HG02870 (cell line): ENCODE data around the gene CYGB.

Experiments
- ATAC-seq: cut with Tn5 transposase; IDR thresholded peaks from one replicate; pipeline ENCODE4 v1.9.1; 2021; ENCODE audit warnings: mild to moderate bottlenecking, moderate library complexity; ENCODE audit not compliant: unreplicated experiment

Gene CYGB

GRCh38 chr17:76550712-76551615, 13.5 kb upstream of the CYGB start:
- ATAC-seq: no peak

- ATAC-seq: no peak
These were observed 12.0 kb upstream of the CYGB start for GRCh38 chr17:76549539-76549938.

GRCh38 chr17:76549215-76549518, 11.7 kb upstream of the CYGB start:
- ATAC-seq: no peak

- ATAC-seq: no peak
These were observed 11.1 kb upstream of the CYGB start for GRCh38 chr17:76548378-76549214.

- no peak for ATAC-seq
These were observed 10.2 kb upstream of the CYGB start for GRCh38 chr17:76547642-76548202.

GRCh38 chr17:76547183-76547641, 9.7 kb upstream of the CYGB start:
- no peak for ATAC-seq

- ATAC-seq: no peak
These were observed 9.2 kb upstream of the CYGB start for GRCh38 chr17:76546556-76547182.

GRCh38 chr17:76545918-76546555, 8.5 kb upstream of the CYGB start:
- no peak for ATAC-seq

- no peak for ATAC-seq
These were observed 7.2 kb upstream of the CYGB start for GRCh38 chr17:76544546-76545365.

- no peak for ATAC-seq
These were observed 6.5 kb upstream of the CYGB start for GRCh38 chr17:76543826-76544545.

GRCh38 chr17:76543482-76543825, 5.9 kb upstream of the CYGB start:
- no peak for ATAC-seq

GRCh38 chr17:76542984-76543383, 5.5 kb upstream of the CYGB start:
- ATAC-seq: no peak

GRCh38 chr17:76542566-76542971, 5.1 kb upstream of the CYGB start:
- ATAC-seq: no peak

GRCh38 chr17:76541739-76542454, 4.4 kb upstream of the CYGB start:
- no peak for ATAC-seq

- ATAC-seq: no peak
These were observed 3.1 kb upstream of the CYGB start for GRCh38 chr17:76540381-76541300.

GRCh38 chr17:76539631-76540271, 2.2 kb upstream of the CYGB start, which contains the start of gene PRCD:
Gene PRCD, plus strand, starts transcription at chr17:76540044. Its CDS starts 98 bp downstream, at chr17:76540142.
- no peak for ATAC-seq
